NB4 (cell line): Measurements from ENCODE around the gene PPP6R1.

Experiments used
- MYC ChIP-seq: IDR thresholded peaks from 2 replicates; pipeline ENCODE4 v1.6.1; 2011; ENCODE audit warnings: low read depth, low read length
- POLR2A ChIP-seq: IDR thresholded peaks from 2 replicates; pipeline ENCODE4 v1.6.1; 2011; ENCODE audit warnings: mild to moderate bottlenecking; ENCODE audit not compliant: insufficient read length; ENCODE audit errors: extremely low read depth
- TF ChIP-seq, protein P1 (sequence below): IDR thresholded peaks from one replicate; pipeline ENCODE4 v1.5.1; 2012; ENCODE audit warnings: low read depth, low read length
- TF ChIP-seq, protein P2 (sequence below): IDR thresholded peaks from 2 replicates; pipeline ENCODE4 v1.6.1; 2011; ENCODE audit warnings: low read depth, low read length

DNA sequence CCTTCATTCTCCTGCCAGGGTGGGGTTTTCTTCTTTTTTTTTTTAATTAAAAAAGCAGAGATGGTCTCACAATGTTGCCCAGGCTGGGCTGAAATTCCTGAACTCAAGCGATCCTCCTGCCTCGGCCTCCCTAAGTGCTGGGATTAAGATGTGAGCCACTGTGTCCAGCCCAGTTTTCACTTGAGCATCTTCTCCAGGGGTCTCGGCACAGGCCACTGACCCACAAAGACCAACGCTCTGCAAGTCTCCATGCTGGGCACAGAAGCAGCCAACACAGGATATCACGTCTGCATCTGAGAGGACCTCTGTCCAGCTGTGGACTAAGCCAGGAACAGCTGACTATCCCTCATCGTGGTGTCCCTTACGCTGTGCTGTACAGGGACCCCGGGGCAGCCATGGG lies 20.8 kb downstream of the PPP6R1 start:
- TF ChIP-seq, protein P1, sequence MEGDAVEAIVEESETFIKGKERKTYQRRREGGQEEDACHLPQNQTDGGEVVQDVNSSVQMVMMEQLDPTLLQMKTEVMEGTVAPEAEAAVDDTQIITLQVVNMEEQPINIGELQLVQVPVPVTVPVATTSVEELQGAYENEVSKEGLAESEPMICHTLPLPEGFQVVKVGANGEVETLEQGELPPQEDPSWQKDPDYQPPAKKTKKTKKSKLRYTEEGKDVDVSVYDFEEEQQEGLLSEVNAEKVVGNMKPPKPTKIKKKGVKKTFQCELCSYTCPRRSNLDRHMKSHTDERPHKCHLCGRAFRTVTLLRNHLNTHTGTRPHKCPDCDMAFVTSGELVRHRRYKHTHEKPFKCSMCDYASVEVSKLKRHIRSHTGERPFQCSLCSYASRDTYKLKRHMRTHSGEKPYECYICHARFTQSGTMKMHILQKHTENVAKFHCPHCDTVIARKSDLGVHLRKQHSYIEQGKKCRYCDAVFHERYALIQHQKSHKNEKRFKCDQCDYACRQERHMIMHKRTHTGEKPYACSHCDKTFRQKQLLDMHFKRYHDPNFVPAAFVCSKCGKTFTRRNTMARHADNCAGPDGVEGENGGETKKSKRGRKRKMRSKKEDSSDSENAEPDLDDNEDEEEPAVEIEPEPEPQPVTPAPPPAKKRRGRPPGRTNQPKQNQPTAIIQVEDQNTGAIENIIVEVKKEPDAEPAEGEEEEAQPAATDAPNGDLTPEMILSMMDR, result no peak
- TF ChIP-seq POLR2A (no peak), MYC (no peak)
- TF ChIP-seq, protein P2, sequence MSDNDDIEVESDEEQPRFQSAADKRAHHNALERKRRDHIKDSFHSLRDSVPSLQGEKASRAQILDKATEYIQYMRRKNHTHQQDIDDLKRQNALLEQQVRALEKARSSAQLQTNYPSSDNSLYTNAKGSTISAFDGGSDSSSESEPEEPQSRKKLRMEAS, result no peak
